Ishikawa (cell line): Measurements from ENCODE around the gene TBC1D19.

Experiments
- EP300 ChIP-seq: IDR thresholded peaks from 2 replicates; pipeline ENCODE4 v1.6.1; 2012; ENCODE audit warnings: borderline replicate concordance
- TCF12 ChIP-seq: IDR thresholded peaks from 2 replicates; pipeline ENCODE4 v1.6.1; 2012; ENCODE audit warnings: low read depth
- TF ChIP-seq, protein P1 (sequence below): IDR thresholded peaks from 2 replicates; pipeline ENCODE4 v1.6.1; 2012
- TF ChIP-seq, protein P2 (sequence below): IDR thresholded peaks from 2 replicates; pipeline ENCODE4 v1.6.1; 2012; ENCODE audit warnings: low read depth, mild to moderate bottlenecking
- TF ChIP-seq, protein P3 (sequence below): IDR thresholded peaks from 2 replicates; pipeline ENCODE4 v1.6.1; 2012

- TF ChIP-seq EP300, result peak; percentile 82
- TF ChIP-seq, protein P1, sequence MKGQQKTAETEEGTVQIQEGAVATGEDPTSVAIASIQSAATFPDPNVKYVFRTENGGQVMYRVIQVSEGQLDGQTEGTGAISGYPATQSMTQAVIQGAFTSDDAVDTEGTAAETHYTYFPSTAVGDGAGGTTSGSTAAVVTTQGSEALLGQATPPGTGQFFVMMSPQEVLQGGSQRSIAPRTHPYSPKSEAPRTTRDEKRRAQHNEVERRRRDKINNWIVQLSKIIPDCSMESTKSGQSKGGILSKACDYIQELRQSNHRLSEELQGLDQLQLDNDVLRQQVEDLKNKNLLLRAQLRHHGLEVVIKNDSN, result no peak
- peak; percentile 75 for TF ChIP-seq TCF12
- TF ChIP-seq, protein P2, sequence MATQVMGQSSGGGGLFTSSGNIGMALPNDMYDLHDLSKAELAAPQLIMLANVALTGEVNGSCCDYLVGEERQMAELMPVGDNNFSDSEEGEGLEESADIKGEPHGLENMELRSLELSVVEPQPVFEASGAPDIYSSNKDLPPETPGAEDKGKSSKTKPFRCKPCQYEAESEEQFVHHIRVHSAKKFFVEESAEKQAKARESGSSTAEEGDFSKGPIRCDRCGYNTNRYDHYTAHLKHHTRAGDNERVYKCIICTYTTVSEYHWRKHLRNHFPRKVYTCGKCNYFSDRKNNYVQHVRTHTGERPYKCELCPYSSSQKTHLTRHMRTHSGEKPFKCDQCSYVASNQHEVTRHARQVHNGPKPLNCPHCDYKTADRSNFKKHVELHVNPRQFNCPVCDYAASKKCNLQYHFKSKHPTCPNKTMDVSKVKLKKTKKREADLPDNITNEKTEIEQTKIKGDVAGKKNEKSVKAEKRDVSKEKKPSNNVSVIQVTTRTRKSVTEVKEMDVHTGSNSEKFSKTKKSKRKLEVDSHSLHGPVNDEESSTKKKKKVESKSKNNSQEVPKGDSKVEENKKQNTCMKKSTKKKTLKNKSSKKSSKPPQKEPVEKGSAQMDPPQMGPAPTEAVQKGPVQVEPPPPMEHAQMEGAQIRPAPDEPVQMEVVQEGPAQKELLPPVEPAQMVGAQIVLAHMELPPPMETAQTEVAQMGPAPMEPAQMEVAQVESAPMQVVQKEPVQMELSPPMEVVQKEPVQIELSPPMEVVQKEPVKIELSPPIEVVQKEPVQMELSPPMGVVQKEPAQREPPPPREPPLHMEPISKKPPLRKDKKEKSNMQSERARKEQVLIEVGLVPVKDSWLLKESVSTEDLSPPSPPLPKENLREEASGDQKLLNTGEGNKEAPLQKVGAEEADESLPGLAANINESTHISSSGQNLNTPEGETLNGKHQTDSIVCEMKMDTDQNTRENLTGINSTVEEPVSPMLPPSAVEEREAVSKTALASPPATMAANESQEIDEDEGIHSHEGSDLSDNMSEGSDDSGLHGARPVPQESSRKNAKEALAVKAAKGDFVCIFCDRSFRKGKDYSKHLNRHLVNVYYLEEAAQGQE, result no peak
- TF ChIP-seq, protein P3, sequence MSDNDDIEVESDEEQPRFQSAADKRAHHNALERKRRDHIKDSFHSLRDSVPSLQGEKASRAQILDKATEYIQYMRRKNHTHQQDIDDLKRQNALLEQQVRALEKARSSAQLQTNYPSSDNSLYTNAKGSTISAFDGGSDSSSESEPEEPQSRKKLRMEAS, result 0 out of 2 replicates have a peak, but pooled peaks have one; percentile 17
Observed at GRCh38 chr4:26590639-26591038, 6.8 kb downstream of the TBC1D19 start.
